HS-27A (cell line): ENCODE results near the gene DGKD.
"Not testable (repeated sequence)": the region's sequence is repeated elsewhere in the genome, so short reads cannot be mapped to it uniquely, and the experiment has no call there.

Experiments
- DNase-seq: peaks from one replicate; pipeline ENCODE4 v3.0.0-alpha.2; 2012; ENCODE audit warnings: low read depth, missing footprints

Gene DGKD, protein sequence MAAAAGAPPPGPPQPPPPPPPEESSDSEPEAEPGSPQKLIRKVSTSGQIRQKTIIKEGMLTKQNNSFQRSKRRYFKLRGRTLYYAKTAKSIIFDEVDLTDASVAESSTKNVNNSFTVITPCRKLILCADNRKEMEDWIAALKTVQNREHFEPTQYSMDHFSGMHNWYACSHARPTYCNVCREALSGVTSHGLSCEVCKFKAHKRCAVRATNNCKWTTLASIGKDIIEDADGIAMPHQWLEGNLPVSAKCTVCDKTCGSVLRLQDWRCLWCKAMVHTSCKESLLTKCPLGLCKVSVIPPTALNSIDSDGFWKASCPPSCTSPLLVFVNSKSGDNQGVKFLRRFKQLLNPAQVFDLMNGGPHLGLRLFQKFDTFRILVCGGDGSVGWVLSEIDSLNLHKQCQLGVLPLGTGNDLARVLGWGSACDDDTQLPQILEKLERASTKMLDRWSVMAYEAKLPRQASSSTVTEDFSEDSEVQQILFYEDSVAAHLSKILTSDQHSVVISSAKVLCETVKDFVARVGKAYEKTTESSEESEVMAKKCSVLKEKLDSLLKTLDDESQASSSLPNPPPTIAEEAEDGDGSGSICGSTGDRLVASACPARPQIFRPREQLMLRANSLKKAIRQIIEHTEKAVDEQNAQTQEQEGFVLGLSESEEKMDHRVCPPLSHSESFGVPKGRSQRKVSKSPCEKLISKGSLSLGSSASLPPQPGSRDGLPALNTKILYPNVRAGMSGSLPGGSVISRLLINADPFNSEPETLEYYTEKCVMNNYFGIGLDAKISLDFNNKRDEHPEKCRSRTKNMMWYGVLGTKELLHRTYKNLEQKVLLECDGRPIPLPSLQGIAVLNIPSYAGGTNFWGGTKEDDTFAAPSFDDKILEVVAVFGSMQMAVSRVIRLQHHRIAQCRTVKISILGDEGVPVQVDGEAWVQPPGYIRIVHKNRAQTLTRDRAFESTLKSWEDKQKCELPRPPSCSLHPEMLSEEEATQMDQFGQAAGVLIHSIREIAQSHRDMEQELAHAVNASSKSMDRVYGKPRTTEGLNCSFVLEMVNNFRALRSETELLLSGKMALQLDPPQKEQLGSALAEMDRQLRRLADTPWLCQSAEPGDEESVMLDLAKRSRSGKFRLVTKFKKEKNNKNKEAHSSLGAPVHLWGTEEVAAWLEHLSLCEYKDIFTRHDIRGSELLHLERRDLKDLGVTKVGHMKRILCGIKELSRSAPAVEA

DNA sequence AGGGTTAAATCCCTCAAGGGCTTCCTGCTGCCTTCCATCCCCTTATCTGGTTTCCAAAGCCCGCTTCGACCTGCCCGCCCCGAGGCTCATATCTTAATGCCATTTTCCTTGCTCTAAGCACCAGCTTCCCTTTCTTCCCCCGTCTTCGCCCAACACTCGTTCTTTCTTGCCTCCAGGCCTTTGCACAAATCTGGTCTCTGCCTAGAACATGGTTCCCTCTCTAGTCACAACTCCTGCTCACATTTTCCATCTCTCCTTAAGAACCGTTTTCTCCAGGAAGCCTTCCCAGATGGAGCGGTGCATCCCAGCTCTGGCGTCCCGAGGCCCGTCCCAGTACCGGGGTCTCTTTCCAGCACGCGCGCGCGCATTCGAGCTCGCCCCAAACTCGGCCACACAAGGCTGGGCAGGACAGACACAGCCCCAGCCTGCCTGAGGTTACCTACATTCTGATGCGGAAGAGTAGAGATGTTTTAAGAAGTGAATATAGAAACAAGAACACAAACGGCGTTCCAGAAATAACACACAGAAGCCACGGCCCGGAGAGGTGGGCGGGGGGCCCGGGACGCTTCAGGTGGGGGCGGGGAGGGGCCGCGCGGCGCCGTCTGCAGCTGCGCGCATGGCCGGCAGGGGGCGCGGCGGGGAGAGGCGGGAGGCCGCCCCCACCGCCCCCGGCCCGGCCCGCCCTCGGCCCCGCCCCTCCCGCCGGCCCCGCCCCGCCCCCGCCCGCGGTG lies at the start of gene DGKD:
Gene DGKD (plus strand): TSS at position 726 of the 731 bp plus-strand sequence. CDS start 25 bp downstream, outside the sequence.
- no peak for DNase-seq

DNA sequence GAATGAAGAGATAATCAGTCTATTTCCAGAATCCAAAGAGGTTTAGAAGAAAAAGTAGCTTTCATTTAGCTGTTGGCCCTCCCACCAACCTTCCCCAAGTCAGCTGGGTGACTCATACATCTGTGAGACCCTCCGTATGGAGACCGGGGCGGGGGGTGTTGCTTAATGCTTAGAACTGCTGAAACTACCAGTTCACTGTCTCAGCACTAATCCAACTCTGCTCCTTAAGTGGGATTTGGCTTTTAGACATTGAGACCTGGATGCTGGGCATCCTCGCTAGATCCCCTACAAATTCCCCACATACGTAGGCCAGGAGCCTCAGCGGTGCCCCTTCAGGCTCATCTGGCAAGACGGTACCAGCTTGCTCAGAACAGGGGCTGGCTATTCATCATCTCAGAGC lies 46.7 kb upstream of the DGKD start, which contains the start of gene SAG:
Gene SAG (plus strand): TSS at position 252 of the 400 bp plus-strand sequence. CDS start 1,374 bp downstream, outside the sequence.
- DNase-seq: no peak

GRCh38 chr2:233311241-233311926 lies 42.9 kb upstream of the DGKD start:
- no peak for DNase-seq

DNA sequence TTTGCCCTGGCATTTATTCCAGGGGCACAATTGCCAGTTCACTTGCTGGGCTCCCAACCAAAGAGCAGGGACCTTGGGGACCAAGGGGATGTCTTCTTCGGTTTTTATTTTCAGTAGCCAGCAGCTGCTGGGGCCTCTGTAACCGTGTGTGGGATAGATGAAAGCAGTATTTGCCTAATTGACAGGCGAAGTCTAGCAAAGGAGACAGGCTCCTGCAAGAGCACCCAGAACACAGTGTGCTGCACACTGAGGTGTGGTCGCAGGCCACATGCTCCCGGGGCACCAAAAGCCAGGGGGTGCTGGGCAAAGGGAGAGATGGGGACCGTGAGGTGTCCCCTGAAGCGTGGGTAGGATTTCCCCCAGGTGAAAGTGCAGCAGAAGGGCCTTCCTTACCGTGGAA lies 41.4 kb upstream of the DGKD start:
- DNase-seq: no peak

DNA sequence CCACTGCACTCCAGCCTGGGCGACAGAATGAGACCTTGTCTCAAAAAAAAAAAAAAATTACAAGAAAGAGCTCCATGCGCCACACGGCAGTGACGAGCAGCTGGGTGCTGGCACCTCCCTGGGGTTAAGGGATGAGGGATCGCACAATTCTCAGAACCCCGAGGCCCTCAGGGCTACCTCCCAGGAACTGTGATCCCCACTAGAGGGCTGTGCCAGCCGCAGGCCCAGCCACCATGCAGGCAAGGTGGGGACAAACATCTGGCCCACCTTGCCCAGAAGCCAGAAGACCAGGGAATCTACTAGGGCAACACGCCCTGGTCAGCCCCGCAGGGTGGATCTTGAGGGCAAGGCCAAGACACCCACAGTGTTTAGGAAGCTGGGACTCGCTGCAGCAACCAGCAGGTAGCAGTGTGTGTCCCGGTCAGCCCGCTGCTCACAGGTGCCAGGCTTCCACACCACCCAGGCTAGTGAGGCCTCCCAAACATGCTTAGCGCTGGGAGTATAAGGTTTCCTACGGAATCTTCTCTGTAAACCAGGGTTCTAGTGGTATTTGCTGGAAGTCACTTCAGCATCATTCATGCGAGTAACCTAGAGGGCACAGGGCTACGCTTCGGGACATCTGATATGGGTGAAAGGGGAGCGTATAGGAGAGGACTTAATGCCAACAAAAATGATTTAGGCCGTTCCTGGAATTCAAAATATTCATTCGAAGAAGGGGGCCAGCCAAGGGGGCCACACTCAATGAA lies 39.9 kb upstream of the DGKD start:
- no peak for DNase-seq

DNA sequence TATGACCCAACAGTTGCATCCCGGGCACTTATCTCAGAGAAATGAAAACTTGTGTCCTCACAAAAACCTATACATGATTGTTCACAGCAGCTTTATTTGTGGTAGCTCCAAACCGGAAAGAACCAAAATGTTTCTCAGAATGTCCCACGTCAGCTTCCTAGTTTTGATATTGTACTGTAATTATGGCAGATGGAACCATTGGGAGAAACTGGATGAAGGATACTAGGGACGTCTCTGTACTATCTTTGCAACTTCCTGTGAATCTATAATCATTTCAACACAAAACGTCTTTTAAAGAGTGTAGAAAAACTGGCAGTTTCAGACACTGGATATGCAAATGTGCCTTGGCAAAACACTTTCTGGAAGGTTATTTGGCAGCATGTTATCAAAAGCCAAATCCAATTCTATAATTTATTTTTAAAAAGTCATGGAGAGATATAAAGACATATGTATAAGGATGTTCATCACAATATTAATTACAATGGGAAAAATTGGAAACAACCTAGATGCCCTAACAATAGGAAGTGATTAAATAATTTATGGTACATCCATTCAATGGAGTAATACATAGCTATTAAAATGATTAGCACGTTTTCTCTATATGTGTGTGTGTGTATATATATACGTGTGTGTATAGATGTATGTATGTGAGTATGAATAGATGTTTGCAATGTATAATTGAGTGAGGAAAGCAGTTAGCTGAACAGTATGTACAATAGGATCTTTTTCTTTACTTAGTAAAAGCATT lies 36.9 kb upstream of the DGKD start:
- DNase-seq: no peak

- no peak for DNase-seq
Measured at GRCh38 chr2:233319256-233319655, 35.0 kb upstream of the DGKD start.

- no peak for DNase-seq
Measured at GRCh38 chr2:233320470-233320869, 33.8 kb upstream of the DGKD start.

DNA sequence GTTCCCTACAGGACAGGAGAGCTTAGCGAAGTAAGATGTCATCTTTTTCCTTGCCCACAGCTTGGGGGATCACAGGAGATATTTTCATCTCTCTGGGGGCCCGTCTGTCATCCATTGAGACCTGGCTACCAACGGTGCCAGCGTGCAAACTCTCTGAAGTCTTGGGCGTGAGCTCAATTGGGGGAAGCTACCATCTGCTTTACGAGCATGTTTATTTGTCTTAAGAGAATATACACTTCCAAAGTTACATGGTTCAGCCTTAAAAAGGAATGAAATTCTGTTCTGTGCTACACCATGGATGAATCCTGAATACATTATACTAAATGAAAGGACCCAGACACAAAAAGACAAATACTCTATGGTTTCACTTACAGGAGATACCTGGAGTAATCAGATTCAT lies 33.1 kb upstream of the DGKD start:
- no peak for DNase-seq

- no peak for DNase-seq
Measured at GRCh38 chr2:233323851-233324250, 30.4 kb upstream of the DGKD start.

DNA sequence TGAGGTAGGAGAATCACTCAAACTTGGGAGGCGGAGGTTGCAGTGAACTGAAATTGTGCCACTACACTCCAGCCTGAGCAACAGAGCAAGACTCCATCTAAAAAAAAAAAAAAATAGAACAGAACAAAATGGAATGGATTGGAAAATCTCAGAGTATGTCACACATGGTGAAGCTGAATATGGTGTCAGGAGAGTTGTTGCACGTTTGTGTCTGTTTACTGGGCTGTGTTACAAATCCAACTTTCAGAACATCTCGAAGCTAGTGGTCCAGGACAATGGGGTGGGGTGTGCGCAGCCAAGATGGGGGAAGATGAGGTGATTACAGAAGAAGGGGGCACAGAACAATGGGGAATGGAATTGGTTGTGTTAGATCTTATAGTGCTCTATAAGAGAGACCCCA lies 29.0 kb upstream of the DGKD start:
- DNase-seq: no peak

- no peak for DNase-seq
Measured at GRCh38 chr2:233325814-233326213, 28.5 kb upstream of the DGKD start.

DNA sequence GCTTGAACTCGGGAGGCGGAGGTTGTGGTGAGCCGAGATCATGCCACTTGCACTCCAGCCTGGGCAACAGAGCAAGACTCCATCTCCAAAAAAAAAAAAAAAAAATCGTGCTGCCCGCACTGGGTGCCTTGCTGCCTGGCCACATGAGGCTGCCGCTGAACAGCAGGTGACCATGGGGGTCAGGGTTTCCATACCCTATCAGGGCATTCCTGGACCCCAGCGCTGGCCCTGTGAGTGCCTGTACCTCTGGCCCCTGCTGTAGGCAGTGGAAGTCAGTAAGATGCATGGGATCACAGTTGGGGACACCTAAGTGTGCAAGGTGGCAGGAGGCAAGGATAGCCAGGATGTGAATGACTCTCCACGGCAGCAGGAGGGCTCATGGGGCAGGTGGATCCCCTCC lies 27.8 kb upstream of the DGKD start:
- DNase-seq: no peak

GRCh38 chr2:233328922-233329321 lies 25.4 kb upstream of the DGKD start:
- no peak for DNase-seq

DNA sequence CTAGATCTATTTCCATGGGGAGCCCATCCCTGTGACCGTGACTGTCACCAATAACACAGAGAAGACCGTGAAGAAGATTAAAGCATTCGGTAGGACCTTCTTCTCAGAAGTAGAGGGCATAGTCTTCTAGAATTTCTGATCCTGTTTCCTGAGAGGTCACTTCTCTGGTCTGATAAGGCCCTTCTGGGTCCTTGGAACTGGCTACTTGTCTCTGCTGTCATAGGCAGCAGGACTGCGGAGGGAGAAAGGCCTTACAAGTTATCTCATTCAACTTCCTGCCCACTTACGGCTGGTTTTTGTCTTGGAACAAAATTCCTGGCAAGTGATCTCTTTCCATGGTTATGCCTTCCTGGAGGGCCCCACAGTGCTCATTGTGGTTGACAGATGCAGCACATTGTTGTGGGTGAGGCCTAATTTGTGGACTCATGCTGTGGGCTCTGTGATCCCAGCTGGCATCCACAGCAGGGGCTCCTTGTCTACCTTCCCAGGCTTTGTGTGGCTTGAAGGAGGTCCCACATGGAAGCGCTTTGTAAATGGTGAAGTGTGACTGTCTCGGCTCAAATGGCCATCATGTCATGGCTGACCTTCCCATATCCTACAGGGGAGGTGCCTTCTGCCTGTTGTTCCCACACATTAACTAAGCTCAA lies 24.7 kb upstream of the DGKD start:
- DNase-seq: no peak

DNA sequence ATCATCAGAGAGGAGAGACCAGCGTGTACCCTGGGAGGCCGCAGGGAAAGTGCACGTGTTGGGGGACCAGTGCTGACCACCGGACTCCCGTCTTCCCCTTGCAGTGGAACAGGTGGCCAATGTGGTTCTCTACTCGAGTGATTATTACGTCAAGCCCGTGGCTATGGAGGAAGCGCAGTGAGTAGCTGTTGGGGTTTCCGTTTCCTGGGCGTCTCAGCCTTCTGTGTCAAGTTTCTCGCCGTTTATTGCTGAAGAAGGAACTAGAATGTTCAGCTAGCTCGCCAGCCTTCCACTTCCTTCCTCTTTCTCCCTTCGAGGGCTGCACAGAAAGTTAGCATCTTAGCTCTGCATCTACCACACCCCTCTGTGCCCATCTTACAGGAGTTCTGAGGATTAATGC lies 22.8 kb upstream of the DGKD start:
- DNase-seq: no peak

DNA sequence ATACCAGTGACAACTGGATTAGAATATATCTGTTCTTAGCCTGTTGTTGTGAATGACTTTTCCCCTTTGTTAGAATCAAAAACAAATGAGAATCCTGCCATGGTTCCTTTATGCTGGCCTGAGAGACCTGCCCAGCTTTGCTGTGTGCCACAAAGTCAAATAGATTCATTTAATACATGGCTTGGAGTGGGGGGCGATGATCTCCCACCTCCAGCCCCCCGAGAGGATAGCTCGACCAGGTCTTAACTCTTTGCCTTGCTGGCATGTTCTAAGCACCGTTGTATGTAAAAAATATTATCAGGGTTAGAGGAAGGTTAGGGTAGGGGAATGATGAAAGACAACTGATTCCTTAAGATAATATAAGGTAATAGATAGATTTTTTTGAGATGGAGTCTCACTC lies 22.2 kb upstream of the DGKD start:
- DNase-seq: no peak

GRCh38 chr2:233334915-233335314 lies 19.4 kb upstream of the DGKD start:
- DNase-seq: no peak

DNA sequence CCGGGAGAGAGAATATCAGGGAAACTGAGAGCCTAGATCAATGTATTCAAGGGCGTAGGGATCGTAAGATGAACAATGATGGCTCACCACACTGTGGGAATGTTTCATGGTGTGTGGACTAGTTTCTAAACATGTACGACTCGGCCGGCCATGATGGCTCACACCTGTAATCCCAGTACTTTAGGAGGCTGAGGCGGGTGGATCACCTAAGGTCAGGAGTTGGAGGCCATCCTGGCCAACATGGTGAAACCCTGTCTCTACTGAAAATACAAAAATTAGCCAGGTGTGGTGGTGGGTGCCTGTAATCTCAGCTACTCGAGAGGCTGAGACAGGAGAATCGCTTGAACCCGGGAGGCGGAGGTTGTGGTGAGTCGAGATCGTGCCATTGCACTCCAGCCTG lies 18.2 kb upstream of the DGKD start:
- DNase-seq: not testable (repeated sequence)
